ENCODE measurements around the gene MYO15A.
"Not testable (repeated sequence)": the region's sequence is repeated elsewhere in the genome, so short reads cannot be mapped to it uniquely, and the experiment has no call there.

MYO15A gene

GRCh38 chr17:18185391-18185790 lies 76.8 kb downstream of the MYO15A start:
- no peak for DNase-seq (ENCODE audit: low spot score)

- DNase-seq (ENCODE audit: low spot score): no peak
These were observed 77.5 kb downstream of the MYO15A start for GRCh38 chr17:18185832-18186626.

- no peak for DNase-seq (ENCODE audit: low spot score)
These were observed 78.0 kb downstream of the MYO15A start for GRCh38 chr17:18186627-18186982.

GRCh38 chr17:18187226-18187625 lies 78.7 kb downstream of the MYO15A start:
- no peak for DNase-seq (ENCODE audit: low spot score)

GRCh38 chr17:18187821-18188761 lies 79.5 kb downstream of the MYO15A start:
- DNase-seq (ENCODE audit: low spot score): no peak

GRCh38 chr17:18190628-18191235 lies 82.2 kb downstream of the MYO15A start:
- no peak for DNase-seq (ENCODE audit: low spot score)

- no peak for DNase-seq (ENCODE audit: low spot score)
These were observed 82.7 kb downstream of the MYO15A start for GRCh38 chr17:18191236-18191667.

GRCh38 chr17:18191967-18192366 lies 83.4 kb downstream of the MYO15A start:
- peak; percentile 39 for DNase-seq (ENCODE audit: low spot score)

- no peak for DNase-seq (ENCODE audit: low spot score)
These were observed 85.8 kb downstream of the MYO15A start for GRCh38 chr17:18194394-18194793.

- DNase-seq (ENCODE audit: low spot score): no peak
These were observed 86.2 kb downstream of the MYO15A start for GRCh38 chr17:18194804-18195203.

GRCh38 chr17:18195246-18195645 lies 86.7 kb downstream of the MYO15A start:
- no peak for DNase-seq (ENCODE audit: low spot score)

- DNase-seq (ENCODE audit: low spot score): no peak
These were observed 89.1 kb downstream of the MYO15A start for GRCh38 chr17:18197535-18198194.

GRCh38 chr17:18198530-18198929 lies 90.0 kb downstream of the MYO15A start:
- DNase-seq (ENCODE audit: low spot score): no peak

GRCh38 chr17:18201108-18201507 lies 92.6 kb downstream of the MYO15A start:
- no peak for DNase-seq (ENCODE audit: low spot score)

GRCh38 chr17:18203308-18203707 lies 94.8 kb downstream of the MYO15A start:
- no peak for DNase-seq (ENCODE audit: low spot score)

- no peak for DNase-seq (ENCODE audit: low spot score)
These were observed 97.3 kb downstream of the MYO15A start for GRCh38 chr17:18205861-18206260.

GRCh38 chr17:18206962-18207361 lies 98.4 kb downstream of the MYO15A start:
- no peak for DNase-seq (ENCODE audit: low spot score)

GRCh38 chr17:18208092-18208491 lies 99.5 kb downstream of the MYO15A start:
- no peak for DNase-seq (ENCODE audit: low spot score)

GRCh38 chr17:18213666-18214270 lies 105.2 kb downstream of the MYO15A start:
- no peak for DNase-seq (ENCODE audit: low spot score)

GRCh38 chr17:18216906-18217305 lies 108.3 kb downstream of the MYO15A start:
- not testable (repeated sequence) for DNase-seq (ENCODE audit: low spot score)

- DNase-seq (ENCODE audit: low spot score): peak; percentile 79
These were observed 109.0 kb downstream of the MYO15A start for GRCh38 chr17:18217412-18218015.
